ENCODE results near the gene LGI4.
"Not testable (repeated sequence)": the region's sequence is repeated elsewhere in the genome, so short reads cannot be mapped to it uniquely, and the experiment has no call there.

The LGI4 gene

GRCh38 chr19:35160629-35161433 lies 26.0 kb upstream of the LGI4 start:
- DNase-seq: no peak

- DNase-seq: no peak
Measured at GRCh38 chr19:35159606-35160005, 24.7 kb upstream of the LGI4 start.

- DNase-seq: no peak
Measured at GRCh38 chr19:35157431-35157830, 22.6 kb upstream of the LGI4 start.

GRCh38 chr19:35156673-35157014 lies 21.8 kb upstream of the LGI4 start:
- DNase-seq: no peak

- DNase-seq: no peak
Measured at GRCh38 chr19:35155981-35156672, 21.3 kb upstream of the LGI4 start.

GRCh38 chr19:35155441-35155840 lies 20.6 kb upstream of the LGI4 start:
- DNase-seq: no peak

- DNase-seq: no peak
Measured at GRCh38 chr19:35154525-35155406, 19.9 kb upstream of the LGI4 start, which contains the start of gene FXYD5. Gene FXYD5 (plus strand): TSS chr19:35154735. CDS start chr19:35155551, 816 bp downstream.

- no peak for DNase-seq
Measured at GRCh38 chr19:35153701-35154524, 19.1 kb upstream of the LGI4 start.

GRCh38 chr19:35153129-35153522 lies 18.3 kb upstream of the LGI4 start:
- not testable (repeated sequence) for DNase-seq

- no peak for DNase-seq
Measured at GRCh38 chr19:35151273-35152065, 16.6 kb upstream of the LGI4 start.

- DNase-seq: no peak
Measured at GRCh38 chr19:35150445-35150844, 15.6 kb upstream of the LGI4 start.

GRCh38 chr19:35149463-35149862 lies 14.6 kb upstream of the LGI4 start:
- DNase-seq: no peak

GRCh38 chr19:35146746-35147459 lies 12.0 kb upstream of the LGI4 start:
- no peak for DNase-seq

- no peak for DNase-seq
Measured at GRCh38 chr19:35144600-35145436, 10.0 kb upstream of the LGI4 start.

- DNase-seq: no peak
Measured at GRCh38 chr19:35144259-35144599, 9.4 kb upstream of the LGI4 start.

GRCh38 chr19:35143818-35144217 lies 9.0 kb upstream of the LGI4 start:
- DNase-seq: no peak

GRCh38 chr19:35143231-35143715 lies 8.4 kb upstream of the LGI4 start, which contains the start of gene FXYD7:
Gene FXYD7 (plus strand): TSS chr19:35143255. CDS start chr19:35143334, 79 bp downstream.
- no peak for DNase-seq

GRCh38 chr19:35142606-35143230 lies 7.9 kb upstream of the LGI4 start:
- no peak for DNase-seq

Measured in NCI-H2081 (cell line).